Activated T-cell treated with anti-CD3 and anti-CD28 coated beads, Interleukin-2, amount 50 U/mL, for 4 hours (primary cell): ENCODE data around the gene TOPAZ1. TPM values are rescaled to one million over a fixed set of nuclear protein-coding genes. Genes with fewer than 3 reads are reported as not detected.

Experiments
- ATAC-seq, 2 donors: fragments of 200-7000 bp; cut with Tn5 transposase; one replicate each; pipeline ENCODE4 v1.10.0; 2021
- DNase-seq: peaks from one replicate; pipeline ENCODE4 v3.0.0-alpha.2; 2020
- H3K27me3 Mint-ChIP-seq: one replicate; pipeline ENCODE4 v1.8.0; 2021; ENCODE audit warnings: low read depth, mixed read lengths
- H3K36me3 Mint-ChIP-seq: one replicate; pipeline ENCODE4 v1.8.0; 2022; ENCODE audit warnings: mixed read lengths; ENCODE audit not compliant: insufficient read depth
- H3K4me1 Mint-ChIP-seq: one replicate; pipeline ENCODE4 v1.8.0; 2021; ENCODE audit warnings: low read depth, mixed read lengths
- H3K4me3 Mint-ChIP-seq: one replicate; pipeline ENCODE4 v1.8.0; 2021; ENCODE audit warnings: mild to moderate bottlenecking, moderate library complexity, mixed read lengths
- H3K9me3 Mint-ChIP-seq: one replicate; pipeline ENCODE4 v1.8.0; 2021; ENCODE audit warnings: mixed read lengths
- total RNA-seq, 3 donors: library from RNA; stranded (reverse); gene quantifications; one replicate each; pipeline ENCODE4 v1.2.1, GENCODE V29; 2021

The TOPAZ1 gene
- total RNA-seq, 3 donors from 2014 or later: not detected

GRCh38 chr3:44359146-44359751 lies 117.6 kb downstream of the TOPAZ1 start:
- H3K36me3 Mint-ChIP-seq: peaks cover 15% of the 10 kb centered on the region

GRCh38 chr3:44363591-44363990 lies 121.9 kb downstream of the TOPAZ1 start:
- Mint-ChIP-seq H3K9me3 (no peaks in the 10 kb centered on the region), H3K4me1 (no peaks in the 10 kb centered on the region), H3K27me3 (no peaks in the 10 kb centered on the region), H3K4me3 (no peak overlapping the region), H3K36me3 (peaks cover 20% of the 10 kb centered on the region)
- no peak for DNase-seq
- no peak for ATAC-seq

More at GRCh38 chr3:44359146-44359751, 117.6 kb downstream of the TOPAZ1 start:
- no peak overlapping the region for H3K4me3 Mint-ChIP-seq
- ATAC-seq (no peak), DNase-seq (no peak)
- H3K27me3 Mint-ChIP-seq: no peaks in the 10 kb centered on the region
- no peaks in the 10 kb centered on the region for H3K9me3 Mint-ChIP-seq
- H3K4me1 Mint-ChIP-seq: no peaks in the 10 kb centered on the region

GRCh38 chr3:44365952-44366351 lies 124.3 kb downstream of the TOPAZ1 start:
- DNase-seq (no peak), ATAC-seq (no peak)
- Mint-ChIP-seq H3K27me3 (no peaks in the 10 kb centered on the region), H3K36me3 (peaks cover 13% of the 10 kb centered on the region), H3K9me3 (no peaks in the 10 kb centered on the region), H3K4me3 (no peak overlapping the region), H3K4me1 (no peaks in the 10 kb centered on the region)

GRCh38 chr3:44375450-44375849 lies 133.8 kb downstream of the TOPAZ1 start:
- H3K4me3 Mint-ChIP-seq: no peak overlapping the region
- H3K36me3 Mint-ChIP-seq: peaks cover 8% of the 10 kb centered on the region
- no peaks in the 10 kb centered on the region for H3K27me3 Mint-ChIP-seq
- DNase-seq (no peak), ATAC-seq (no peak)
- H3K9me3 Mint-ChIP-seq: peaks cover 10% of the 10 kb centered on the region
- H3K4me1 Mint-ChIP-seq: no peaks in the 10 kb centered on the region

Other genes with a start within 250 kb of the TOPAZ1 start
- gene TCAIM, start 96.9 kb downstream of the TOPAZ1 start, total RNA-seq: 1 to 10 TPM; 8.2 to 9.0 (median 8.6) TPM
- 1 to 10 TPM; 7.5 to 9.4 (median 8.7) TPM for gene ZNF445, start 235.8 kb downstream of the TOPAZ1 start, total RNA-seq